NK-92 (cell line): Measurements from ENCODE around the gene SLC31A1.

Experiments
- DNase-seq: peaks from one replicate; lab custom pipeline; 2025; ENCODE audit not compliant: unreplicated experiment; lab: John Stamatoyannopoulos, UW

The SLC31A1 gene

DNA sequence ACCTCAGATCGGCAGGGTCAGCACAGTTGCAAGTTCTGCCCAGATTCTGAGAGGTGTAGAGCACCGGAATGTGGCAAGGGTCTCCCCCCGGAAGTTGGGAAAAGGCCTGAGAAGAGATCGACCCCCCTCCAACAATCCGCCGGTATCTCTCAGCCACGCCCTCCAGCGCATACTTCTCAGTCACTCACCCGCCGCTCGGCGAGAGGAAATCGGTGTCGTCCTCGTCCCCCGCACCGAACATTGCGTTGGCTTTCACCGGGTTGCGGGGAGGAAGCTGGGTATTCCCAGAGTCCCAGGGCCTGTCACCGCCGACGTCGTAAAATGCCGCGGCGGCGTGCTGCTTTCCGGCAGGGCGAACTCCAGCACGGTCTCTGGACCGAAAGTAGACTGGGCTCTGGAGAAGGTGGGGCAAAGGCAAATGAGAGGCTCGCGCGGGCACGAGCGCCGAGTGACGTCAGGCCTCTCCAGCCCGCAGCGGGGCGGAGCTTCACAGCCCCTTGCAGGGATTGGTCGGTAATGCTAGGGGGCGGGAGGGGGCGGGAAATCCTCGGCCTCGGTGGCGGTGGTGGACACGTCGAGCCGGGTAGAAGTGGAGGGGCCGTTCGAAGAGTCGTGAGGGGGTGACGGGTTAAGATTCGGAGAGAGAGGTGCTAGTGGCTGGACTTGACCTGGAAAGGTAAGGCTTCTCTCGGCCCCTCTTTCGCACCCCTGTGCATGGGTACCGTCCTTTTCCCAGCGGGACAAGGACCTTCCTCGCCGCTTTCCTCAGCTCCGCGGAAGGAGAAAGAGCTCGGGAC lies at the start of gene SLC31A1, which contains the start of gene FKBP15:
SLC31A1 (plus strand) TSS at position 542 of the 797 bp plus-strand sequence. CDS start 34,605 bp downstream, outside the sequence.
FKBP15 (minus strand) TSS at position 275 of the 797 bp plus-strand sequence; CDS start at position 241, 34 bp downstream.
- DNase-seq = peak; percentile 73

DNA sequence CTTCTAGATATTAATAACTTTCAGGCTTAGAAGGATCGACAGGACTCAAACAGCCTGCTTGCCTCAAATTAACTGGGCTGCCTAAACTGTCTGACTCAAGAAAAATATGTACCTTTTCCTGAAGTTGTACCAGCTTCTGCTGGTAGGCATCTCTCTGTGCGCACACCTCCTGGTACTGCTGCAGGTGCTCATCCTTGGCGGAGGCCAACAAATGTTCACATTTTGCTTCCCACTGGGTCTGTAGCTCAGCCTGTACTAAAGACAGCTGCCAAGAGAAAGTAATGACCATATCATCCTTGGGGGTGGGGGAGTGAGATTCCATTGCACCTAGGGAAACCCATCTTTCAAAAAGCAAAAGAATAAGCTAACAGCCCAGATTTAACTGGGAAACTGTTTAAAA lies 48.0 kb upstream of the SLC31A1 start:
- DNase-seq = no peak

DNA sequence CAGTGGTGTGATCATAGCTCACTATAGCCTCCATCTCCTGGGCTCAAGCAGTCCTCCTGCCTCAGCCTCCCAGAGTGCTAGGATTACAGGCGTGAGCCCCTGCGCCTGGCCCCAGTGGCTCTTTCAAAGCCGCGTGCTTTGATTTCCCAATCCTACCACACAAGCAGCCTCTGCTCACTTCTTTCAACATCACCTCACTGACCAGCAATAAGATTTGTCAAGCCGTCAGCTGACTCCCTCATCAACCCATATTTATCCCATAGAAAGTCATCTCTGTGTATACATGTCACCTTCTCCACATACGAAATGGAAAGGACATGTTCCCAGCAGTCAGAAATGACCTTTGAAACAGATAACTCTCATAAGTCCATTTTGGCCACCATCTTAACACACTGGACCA lies 44.5 kb upstream of the SLC31A1 start:
- DNase-seq = no peak

DNA sequence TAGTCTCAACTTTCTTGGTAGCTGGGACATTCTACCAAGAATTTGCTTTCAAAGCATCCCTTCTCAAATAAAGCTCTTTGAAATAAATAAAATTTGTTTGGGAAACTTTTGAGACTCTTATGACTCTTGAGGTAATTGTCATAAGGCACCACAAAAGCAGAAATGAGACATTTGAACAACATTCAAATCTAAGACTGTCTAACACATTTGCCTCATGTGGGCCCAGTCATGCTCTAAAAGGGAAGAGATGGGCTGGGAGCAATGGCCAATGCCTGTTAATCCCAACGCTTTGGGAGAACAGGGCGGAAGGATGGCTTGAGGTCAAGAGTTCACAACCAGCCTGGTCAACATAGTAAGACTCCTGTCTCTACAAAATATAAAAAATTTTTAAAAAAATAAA lies 44.1 kb upstream of the SLC31A1 start:
- DNase-seq = no peak

- no peak for DNase-seq
These were observed 43.3 kb upstream of the SLC31A1 start for GRCh38 chr9:113178087-113178486.

GRCh38 chr9:113179839-113180238 lies 41.5 kb upstream of the SLC31A1 start:
- no peak for DNase-seq

DNA sequence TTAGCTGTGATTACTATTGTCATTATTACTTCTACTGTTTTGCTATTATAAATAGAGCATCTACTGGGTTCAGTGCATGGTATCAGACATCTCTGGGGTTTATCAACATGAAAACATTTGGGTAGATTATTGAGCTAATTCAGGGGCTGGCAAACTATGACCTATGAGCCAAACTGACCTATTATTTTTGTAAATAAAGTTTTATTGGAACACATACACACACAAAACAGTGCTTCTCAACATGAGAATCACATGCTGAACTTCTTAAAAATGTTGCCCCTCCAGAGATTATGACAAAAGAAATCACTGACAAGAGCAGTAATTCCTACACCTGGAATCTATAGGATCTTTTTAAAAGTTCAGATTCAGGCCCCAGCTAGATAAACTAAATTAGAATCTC lies 40.2 kb upstream of the SLC31A1 start:
- no peak for DNase-seq

GRCh38 chr9:113183956-113184488 lies 37.3 kb upstream of the SLC31A1 start:
- no peak for DNase-seq

DNA sequence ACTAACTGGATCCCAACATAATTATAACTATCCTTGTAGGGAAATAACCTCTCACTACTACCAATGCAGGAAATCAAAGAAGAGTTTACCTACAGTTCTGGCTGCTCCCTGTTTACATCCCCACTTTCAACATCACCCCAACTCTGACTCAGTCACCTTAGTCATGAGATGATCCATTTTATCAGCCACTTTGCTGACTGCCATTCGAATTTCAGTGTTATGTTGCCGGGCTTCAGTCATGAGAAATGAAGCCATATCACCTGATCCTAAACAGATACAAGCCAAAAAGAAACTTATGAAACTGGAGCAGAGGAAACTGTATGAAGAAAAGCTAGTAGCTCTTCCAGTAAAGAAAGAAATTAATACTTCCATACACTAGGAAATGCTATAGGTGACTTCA lies 36.8 kb upstream of the SLC31A1 start:
- no peak for DNase-seq

DNA sequence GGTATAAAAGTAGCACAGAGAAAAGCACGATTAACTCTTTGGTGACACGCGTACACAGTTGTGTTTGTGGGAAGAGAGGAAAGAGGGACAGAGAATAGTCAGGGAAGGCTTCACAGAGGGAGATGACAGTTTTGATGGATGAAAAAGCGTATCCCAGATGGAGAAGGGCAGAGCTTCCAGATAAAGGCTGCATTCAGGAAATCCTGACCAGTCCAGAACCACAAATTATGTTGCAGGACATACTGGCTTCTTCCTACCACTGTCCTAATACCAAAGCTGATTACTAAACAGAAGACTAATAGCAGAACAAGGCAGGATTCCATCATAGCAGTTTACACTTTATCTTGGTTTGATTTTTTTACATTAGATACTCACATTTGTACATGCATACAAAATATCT lies 36.1 kb upstream of the SLC31A1 start:
- no peak for DNase-seq

DNA sequence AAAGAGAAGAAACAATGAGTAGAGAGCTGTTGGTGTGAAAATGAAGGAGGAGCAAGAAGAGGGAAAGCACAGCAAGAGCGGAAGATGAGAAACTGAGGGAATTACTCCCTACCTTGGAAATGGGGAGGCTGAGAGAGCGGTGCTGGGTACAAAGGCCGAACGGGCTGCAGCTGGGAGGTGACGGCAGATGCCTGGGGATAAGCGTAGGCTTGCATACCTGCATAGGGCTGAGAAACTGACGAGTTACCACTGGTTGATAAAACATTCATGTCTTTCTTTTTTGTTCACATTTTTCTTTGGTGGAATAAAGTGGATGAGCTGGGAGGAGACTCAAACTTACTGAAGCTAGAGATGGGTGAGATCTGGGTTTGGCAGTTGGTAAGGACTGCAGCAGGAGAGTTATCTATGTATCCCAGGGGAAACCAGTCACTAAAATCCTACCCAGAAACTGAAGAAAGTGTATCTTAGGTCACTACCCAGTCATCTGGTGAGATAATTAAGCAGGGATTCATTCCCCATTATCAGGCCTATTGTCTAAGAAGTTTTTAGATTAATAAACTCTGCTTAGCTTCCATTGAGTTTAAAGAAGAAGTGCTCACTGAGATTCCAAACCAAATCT lies 35.1 kb upstream of the SLC31A1 start:
- no peak for DNase-seq

GRCh38 chr9:113187929-113188595 lies 33.3 kb upstream of the SLC31A1 start:
- DNase-seq = no peak

DNA sequence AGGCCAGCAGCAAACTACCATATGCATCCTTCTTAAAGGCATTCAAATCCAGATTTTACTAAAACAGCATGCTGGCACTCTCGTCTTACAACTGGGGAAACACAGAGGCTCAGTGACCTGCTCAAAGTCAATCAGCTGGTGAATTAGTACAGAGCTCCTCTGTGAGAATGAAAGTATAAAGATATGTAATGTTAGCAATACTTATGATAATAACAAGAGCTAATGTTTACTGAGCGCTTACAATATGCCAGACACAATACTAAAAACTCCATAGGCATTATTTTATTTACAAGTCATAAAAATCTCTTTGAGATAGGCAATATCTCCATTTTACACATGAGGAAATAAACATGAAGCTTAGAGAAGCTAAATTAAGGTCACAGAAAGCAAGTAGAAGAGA lies 28.9 kb upstream of the SLC31A1 start:
- DNase-seq = no peak

DNA sequence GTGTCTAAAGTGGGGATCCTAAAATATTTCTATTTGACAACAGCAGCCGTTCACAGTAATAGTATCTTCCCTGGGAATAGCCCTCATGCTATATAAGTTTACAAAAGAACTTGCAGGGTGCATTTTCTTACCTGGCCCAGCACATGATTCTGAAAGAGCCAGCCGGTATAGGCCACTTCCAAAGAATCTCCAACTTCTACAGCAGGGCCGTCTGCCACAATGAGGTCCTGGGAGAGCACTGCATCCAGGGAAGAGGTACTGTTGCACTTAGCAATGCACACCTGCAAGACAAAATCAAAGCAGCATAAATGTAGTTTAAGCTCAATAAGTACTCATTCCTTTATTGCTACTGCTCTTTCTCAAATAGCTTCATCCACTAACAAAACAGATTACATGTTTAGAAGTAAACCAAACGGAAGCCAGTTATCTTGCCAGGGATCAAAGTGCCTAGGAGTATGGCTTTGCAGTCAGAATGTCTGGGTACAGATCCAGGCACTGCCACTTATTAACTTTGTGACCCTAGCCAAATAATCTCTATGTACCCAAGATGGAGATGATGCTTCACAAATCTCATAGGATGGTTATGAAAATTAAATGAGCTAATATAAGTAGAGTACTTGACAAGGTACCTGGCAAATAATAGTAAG lies 21.5 kb upstream of the SLC31A1 start:
- no peak for DNase-seq

- DNase-seq = no peak
These were observed 15.9 kb upstream of the SLC31A1 start for GRCh38 chr9:113205432-113205831.

DNA sequence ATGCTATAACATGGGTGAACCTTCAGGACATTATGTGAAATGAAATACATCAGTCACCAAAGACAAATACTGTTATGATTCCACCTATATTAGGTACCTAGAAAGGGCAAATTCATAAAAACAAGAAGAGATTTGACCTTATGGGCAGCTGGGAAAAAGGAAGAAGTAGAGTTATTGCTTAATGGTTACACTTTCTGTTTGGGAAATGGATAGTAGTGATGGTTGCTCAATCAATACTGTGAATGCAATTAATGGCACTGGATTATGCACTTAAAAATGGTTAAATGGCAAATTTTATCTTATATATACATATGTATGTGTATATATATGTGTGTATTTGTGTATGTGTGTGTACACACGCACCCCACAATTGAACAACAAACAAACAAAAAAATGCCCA lies 15.5 kb upstream of the SLC31A1 start:
- no peak for DNase-seq

DNA sequence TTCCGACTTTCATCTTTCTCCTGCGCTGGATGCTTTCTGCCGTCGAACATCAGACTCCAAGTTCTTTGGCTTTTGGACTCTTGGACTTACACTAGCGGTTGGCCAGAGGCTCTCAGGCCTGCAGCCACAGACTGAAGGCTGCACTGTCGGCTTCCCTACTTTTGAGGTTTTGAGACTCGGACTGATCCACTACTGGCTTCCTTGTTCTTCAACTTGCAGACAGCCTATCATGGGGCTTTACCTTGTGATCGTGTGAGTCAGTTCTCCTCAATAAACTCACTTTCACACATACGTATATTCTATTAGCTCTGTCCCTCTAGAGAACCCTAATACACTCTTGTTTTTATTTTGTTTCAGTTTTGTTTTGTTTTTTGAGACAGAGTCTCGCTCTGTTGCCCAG lies 10.5 kb upstream of the SLC31A1 start:
- DNase-seq = no peak

DNA sequence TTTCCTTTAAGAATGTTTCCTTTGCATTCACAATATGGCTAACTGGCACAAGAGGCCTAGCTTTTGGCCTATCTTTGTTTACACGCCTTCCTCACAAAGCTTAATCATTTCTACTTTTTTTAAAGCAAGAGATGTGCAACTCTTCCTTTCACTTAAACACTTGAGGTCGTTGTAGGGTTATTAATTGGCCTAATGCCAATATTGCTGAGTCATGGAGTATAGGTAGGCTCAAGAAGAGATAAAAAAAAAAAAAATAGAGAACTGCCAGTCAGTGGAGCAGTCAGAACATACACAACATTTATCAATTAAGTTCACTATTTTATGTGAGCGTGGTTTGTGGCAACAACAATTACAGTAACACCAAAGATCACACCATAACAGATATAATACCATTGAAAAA lies 6.2 kb upstream of the SLC31A1 start:
- no peak for DNase-seq

- DNase-seq = no peak
These were observed 4.9 kb upstream of the SLC31A1 start for GRCh38 chr9:113216406-113216805.

DNA sequence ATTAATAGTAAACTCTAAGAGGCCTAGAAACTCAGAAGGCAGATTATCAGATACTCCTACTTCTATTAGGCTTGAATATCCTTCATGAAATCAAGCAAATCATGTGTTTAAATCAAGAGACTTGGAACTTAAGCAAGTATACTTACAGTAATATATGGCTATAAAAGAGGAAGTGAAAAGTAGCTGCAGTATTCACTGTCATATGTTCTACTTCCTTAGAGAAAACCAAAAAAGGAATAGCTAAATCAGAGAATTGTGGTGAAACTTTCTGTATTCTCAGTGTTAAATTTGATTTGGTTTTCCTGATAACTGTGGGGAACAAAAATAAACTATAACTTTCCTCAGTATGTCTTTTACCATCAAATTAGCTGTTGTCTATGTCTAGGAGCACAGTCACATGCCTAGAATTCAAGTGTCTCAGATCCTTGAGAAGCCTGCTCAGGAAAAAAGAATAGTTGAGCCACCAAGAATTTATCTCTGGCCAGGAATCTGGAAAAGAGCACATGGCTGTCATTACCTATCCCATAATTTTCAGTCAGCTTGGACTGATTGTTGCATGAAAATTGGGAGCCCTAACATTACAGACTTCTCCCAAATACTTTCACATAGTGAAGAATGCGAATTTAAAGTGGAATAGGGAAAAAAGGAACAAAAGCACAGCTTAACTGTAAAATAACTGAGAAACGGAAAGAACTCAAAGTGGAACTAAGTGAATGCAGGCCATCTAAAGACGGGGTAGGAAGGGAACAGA lies 2.0 kb upstream of the SLC31A1 start:
- DNase-seq = no peak

DNA sequence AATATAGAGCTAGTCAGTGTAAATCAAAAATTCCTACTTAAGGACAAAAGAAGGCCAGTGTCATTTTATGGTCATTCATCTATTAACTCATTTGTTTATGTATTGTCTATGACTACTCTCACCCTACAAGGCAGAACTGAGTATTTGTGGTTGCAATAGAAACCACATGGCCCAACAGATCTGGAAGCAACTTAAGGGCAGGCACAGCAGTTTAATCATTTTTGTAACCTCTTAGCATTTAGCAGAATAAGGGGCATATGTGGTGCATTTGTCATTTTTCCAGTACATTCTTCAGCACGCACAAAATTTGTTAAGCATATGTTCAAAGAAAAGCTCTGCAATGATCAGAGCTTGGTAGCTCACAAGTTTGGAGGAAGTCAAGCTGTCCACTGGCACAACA lies 1.4 kb upstream of the SLC31A1 start:
- DNase-seq = no peak
